Measurements from ENCODE around the gene TAF4. TPM values are rescaled to one million over a fixed set of nuclear protein-coding genes. Genes with fewer than 3 reads are reported as not detected.
"Not testable (repeated sequence)": the region's sequence is repeated elsewhere in the genome, so short reads cannot be mapped to it uniquely, and the experiment has no call there.

Gene TAF4
- total RNA-seq, 4 donors from 2014 or later: 18.9 to 93.5 (median 31.0) TPM

DNA sequence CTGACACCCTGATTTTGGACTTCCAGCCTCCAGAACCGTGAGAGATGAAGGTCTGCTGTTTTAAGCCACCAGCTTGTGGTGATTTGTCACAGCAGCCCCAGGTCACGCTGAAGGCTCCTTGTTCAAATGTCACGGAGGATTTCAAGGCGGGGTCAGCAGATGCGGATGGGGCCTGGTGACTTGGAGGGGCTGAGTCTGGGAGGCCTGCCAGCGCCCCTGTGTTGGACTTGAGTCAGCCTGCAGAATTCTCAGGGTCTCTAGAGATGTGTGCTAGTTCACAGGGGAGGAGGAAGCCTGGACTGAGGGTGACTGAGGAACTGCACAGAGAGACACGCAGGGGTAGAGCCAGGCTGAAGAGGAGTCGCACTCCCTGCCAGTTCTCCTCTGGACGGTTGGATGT lies 19.5 kb upstream of the TAF4 start:
- Histone ChIP-seq H3K27me3 (no peaks in the 10 kb centered on the region), H3K9me3 (peaks cover 0 to 4% (median 0%) of the 10 kb centered on the region in 4 donors), H3K36me3 (no peaks in the 10 kb centered on the region), H3K27ac (no peak overlapping the region), H3K4me3 (no peak overlapping the region), H3K4me1 (no peaks in the 10 kb centered on the region)
- no peak for DNase-seq
- no peak for TF ChIP-seq POLR2A (IDR thresholded peaks at IDR 0.05)
- TF ChIP-seq, protein P1, sequence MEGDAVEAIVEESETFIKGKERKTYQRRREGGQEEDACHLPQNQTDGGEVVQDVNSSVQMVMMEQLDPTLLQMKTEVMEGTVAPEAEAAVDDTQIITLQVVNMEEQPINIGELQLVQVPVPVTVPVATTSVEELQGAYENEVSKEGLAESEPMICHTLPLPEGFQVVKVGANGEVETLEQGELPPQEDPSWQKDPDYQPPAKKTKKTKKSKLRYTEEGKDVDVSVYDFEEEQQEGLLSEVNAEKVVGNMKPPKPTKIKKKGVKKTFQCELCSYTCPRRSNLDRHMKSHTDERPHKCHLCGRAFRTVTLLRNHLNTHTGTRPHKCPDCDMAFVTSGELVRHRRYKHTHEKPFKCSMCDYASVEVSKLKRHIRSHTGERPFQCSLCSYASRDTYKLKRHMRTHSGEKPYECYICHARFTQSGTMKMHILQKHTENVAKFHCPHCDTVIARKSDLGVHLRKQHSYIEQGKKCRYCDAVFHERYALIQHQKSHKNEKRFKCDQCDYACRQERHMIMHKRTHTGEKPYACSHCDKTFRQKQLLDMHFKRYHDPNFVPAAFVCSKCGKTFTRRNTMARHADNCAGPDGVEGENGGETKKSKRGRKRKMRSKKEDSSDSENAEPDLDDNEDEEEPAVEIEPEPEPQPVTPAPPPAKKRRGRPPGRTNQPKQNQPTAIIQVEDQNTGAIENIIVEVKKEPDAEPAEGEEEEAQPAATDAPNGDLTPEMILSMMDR (IDR thresholded peaks at IDR 0.05): no peak

- not testable (repeated sequence) for H3K36me3 ChIP-seq, H3K27me3 ChIP-seq, DNase-seq, H3K4me1 ChIP-seq, H3K9me3 ChIP-seq, H3K4me3 ChIP-seq, H3K27ac ChIP-seq
Observed at GRCh38 chr20:62084224-62084623, 18.5 kb upstream of the TAF4 start.

- TF ChIP-seq, protein P1 (IDR thresholded peaks at IDR 0.05): no peak
- no peak for TF ChIP-seq POLR2A (IDR thresholded peaks at IDR 0.05)
- Histone ChIP-seq H3K4me3 (no peak overlapping the region), H3K27me3 (no peaks in the 10 kb centered on the region), H3K27ac (no peak overlapping the region), H3K4me1 (no peaks in the 10 kb centered on the region), H3K36me3 (no peaks in the 10 kb centered on the region), H3K9me3 (peaks cover 0 to 9% (median 0%) of the 10 kb centered on the region in 4 donors)
- no peak for DNase-seq
Observed at GRCh38 chr20:62083312-62083711, 17.6 kb upstream of the TAF4 start.

- Histone ChIP-seq H3K4me3 (no peak overlapping the region), H3K9me3 (peaks cover 0 to 14% (median 6%) of the 10 kb centered on the region in 4 donors), H3K36me3 (no peaks in the 10 kb centered on the region), H3K4me1 (no peaks in the 10 kb centered on the region), H3K27me3 (no peaks in the 10 kb centered on the region), H3K27ac (no peak overlapping the region)
- DNase-seq: no peak
- TF ChIP-seq POLR2A (IDR thresholded peaks at IDR 0.05): no peak
- TF ChIP-seq, protein P1 (IDR thresholded peaks at IDR 0.05): no peak
Observed at GRCh38 chr20:62080249-62080990, 14.7 kb upstream of the TAF4 start.

DNA sequence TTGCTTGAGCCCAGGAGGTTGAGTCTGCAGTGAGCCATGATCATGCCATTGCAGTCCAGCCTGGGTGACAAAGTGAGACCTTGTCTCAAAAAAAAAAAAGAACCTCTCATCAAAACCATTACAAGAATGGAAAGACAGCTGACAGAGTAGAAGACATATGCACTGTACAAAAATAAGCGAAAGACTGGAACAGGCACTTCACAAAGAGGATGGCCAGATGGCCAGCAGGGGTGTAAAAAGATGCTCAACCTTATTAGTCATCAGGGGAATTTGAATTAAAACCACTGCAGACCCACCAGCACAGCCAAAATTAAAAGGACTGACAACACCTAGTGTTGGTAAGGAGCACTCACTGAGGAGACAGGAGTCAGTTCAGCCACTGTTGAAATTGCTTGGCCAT lies 13.5 kb upstream of the TAF4 start:
- TF ChIP-seq, protein P1 (IDR thresholded peaks at IDR 0.05): no peak
- no peak overlapping the region for H3K27ac ChIP-seq
- no peaks in the 10 kb centered on the region for H3K4me1 ChIP-seq
- H3K27me3 ChIP-seq: no peaks in the 10 kb centered on the region
- H3K9me3 ChIP-seq: peaks cover 0 to 19% (median 7%) of the 10 kb centered on the region in 4 donors
- no peaks in the 10 kb centered on the region for H3K36me3 ChIP-seq
- DNase-seq: no peak
- H3K4me3 ChIP-seq: no peak overlapping the region

DNA sequence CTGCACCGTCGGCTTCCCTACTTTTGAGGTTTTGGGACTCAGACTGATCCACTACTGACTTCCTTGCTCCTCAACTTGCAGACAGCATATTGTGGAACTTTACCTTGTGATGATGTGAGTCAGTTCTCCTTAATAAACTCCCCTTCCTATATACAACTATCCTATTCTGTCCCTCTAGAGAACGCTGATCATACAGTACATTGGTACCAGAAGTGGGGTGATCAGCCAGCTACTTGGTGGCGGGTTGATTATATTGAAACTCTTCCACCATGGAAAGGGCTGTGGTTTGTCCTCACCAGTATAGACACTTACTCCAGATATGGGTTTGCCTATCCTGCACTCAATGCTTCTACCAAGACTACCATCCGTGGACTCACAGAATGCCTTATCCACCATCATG lies 7.6 kb upstream of the TAF4 start:
- TF ChIP-seq POLR2A (IDR thresholded peaks at IDR 0.05): no peak
- TF ChIP-seq, protein P1 (IDR thresholded peaks at IDR 0.05): no peak
- Histone ChIP-seq H3K4me1 (peaks cover 0 to 21% (median 5%) of the 10 kb centered on the region in 4 donors), H3K36me3 (no peaks in the 10 kb centered on the region), H3K4me3 (no peak overlapping the region), H3K27ac (no peak overlapping the region), H3K9me3 (peaks cover 0 to 24% (median 7%) of the 10 kb centered on the region in 4 donors), H3K27me3 (no peaks in the 10 kb centered on the region)
- DNase-seq: no peak

GRCh38 chr20:62071669-62072430 lies 6.2 kb upstream of the TAF4 start:
- H3K9me3 ChIP-seq: peaks cover 0 to 24% (median 7%) of the 10 kb centered on the region in 4 donors
- H3K27me3 ChIP-seq, H3K27ac ChIP-seq, DNase-seq, H3K36me3 ChIP-seq, H3K4me3 ChIP-seq: not testable (repeated sequence)
- H3K4me1 ChIP-seq: peaks cover 0 to 36% (median 12%) of the 10 kb centered on the region in 4 donors

All from Peyer's patch (tissue), 4 donors.